Measurements from ENCODE around the gene PPM1A.

GRCh38 chr14:60288279-60288678 is 39.3 kb downstream of the PPM1A start:
- TF ChIP-seq CTCF (IDR thresholded peaks at IDR 0.05) (no peak), EZH2 (IDR thresholded peaks at IDR 0.05; ENCODE audit: borderline replicate concordance, insufficient read depth, low read depth, low read length, poor library complexity, severe bottlenecking) (no peak)

Data from B cell (primary cell).